ENCODE measurements around the gene PKIB. TPM values are rescaled to one million over a fixed set of nuclear protein-coding genes. Genes with fewer than 3 reads are reported as not detected.
"Not testable (repeated sequence)": the region's sequence is repeated elsewhere in the genome, so short reads cannot be mapped to it uniquely, and the experiment has no call there.

PKIB gene
- total and polyA plus RNA-seq, 7 donors, result 0.49 to 420 (median 40.4) TPM; not detected in 1

DNA sequence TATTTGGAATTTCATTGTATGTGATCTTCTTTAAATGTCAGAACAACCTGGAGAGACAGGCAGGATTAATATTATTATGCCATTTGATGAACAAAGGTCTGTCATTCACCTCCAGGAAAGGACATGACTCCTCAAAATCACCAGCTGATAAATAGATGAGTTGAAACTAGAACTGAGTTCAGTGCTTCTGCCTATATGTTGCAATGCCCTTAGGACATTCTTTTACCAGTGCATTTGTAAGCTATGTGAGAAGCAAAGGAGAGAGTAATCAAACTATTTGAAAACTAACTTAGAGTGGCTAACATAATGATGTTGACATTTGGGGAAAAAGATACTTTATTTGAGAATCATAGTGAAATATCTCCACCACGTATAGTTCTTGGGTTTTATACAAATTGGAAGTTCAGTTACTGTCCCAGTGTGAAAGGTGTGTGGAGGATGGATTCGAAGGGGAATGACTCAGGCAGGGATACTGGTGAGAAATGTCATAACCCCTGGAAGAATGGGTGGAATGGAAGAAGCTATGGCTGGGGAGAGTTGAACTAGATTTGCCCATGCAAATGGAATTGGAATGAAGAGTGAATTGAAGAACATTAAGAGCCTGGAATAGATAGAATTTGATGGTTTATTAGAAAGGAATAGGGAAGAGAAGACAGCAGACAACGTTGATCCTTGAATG lies 21.5 kb downstream of the PKIB start:
- Histone ChIP-seq H3K9me3 (no peaks in the 10 kb centered on the region), H3K4me1 (no peaks in the 10 kb centered on the region), H3K27me3 (no peaks in the 10 kb centered on the region), H3K36me3 (no peaks in the 10 kb centered on the region), H3K4me3 (no peak overlapping the region), H3K27ac (no peak overlapping the region)
- WGBS, 2 donors, result 64 to 70% methylated on average over 3 of the region's 3 CpGs
- TF ChIP-seq EP300 (IDR thresholded peaks at IDR 0.05) (no peak), POLR2A (IDR thresholded peaks at IDR 0.05) (no peak), POLR2AphosphoS5 (IDR thresholded peaks at IDR 0.05) (no peak)
- TF ChIP-seq, protein P1, sequence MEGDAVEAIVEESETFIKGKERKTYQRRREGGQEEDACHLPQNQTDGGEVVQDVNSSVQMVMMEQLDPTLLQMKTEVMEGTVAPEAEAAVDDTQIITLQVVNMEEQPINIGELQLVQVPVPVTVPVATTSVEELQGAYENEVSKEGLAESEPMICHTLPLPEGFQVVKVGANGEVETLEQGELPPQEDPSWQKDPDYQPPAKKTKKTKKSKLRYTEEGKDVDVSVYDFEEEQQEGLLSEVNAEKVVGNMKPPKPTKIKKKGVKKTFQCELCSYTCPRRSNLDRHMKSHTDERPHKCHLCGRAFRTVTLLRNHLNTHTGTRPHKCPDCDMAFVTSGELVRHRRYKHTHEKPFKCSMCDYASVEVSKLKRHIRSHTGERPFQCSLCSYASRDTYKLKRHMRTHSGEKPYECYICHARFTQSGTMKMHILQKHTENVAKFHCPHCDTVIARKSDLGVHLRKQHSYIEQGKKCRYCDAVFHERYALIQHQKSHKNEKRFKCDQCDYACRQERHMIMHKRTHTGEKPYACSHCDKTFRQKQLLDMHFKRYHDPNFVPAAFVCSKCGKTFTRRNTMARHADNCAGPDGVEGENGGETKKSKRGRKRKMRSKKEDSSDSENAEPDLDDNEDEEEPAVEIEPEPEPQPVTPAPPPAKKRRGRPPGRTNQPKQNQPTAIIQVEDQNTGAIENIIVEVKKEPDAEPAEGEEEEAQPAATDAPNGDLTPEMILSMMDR (IDR thresholded peaks at IDR 0.05), result no peak
- intact Hi-C loops (cut with DNase I), result no loop called here
- no peak for DNase-seq

DNA sequence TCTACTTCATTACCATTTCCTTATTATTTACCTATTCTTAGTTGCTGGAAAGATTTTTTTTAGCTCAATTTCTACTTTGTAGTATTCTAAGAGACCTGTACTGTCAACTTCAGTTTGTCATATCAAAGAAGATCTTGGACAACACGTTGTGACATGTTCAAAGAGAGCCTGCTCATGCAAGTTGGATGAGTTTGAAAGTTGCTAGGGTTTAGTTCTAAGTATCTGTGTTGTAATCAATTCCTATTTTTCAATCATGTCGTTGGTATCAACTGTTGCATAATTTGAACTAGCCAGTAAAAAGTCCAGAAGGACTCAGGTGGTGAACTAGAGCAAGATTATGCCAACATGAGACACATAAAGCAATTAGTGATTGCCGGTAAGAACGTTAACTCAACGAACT lies 30.2 kb downstream of the PKIB start:
- no peaks in the 10 kb centered on the region for H3K36me3 ChIP-seq
- 89 to 90% methylated on average over 5 of the region's 5 CpGs for WGBS, 2 donors
- no peak overlapping the region for H3K4me3 ChIP-seq
- no peaks in the 10 kb centered on the region for H3K27me3 ChIP-seq
- no peaks in the 10 kb centered on the region for H3K9me3 ChIP-seq
- no peak for DNase-seq
- no peak overlapping the region for H3K27ac ChIP-seq
- no peaks in the 10 kb centered on the region for H3K4me1 ChIP-seq
- TF ChIP-seq POLR2AphosphoS5 (IDR thresholded peaks at IDR 0.05) (no peak), POLR2A (IDR thresholded peaks at IDR 0.05) (no peak), EP300 (IDR thresholded peaks at IDR 0.05) (no peak)
- TF ChIP-seq, protein P1 (IDR thresholded peaks at IDR 0.05), result no peak
- intact Hi-C loops (cut with DNase I), result no loop called here

DNA sequence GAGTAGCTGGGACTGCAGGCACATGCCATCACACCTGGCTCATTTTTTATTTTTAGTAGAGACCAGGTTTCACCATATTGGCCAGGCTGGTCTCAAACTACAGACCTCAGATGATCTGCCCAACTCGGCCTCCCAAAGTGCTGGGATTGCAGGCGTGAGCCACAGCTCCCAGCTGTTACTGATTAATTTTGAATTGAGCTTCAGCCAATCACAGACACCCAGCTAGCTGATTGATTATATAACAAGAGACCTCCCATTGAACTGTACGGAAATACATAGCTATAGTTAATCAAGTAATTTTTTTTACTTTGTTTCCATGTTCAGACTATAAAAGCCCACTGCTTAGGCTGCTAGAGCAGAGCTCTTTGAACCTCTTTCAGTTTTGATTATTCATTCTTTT lies 31.6 kb downstream of the PKIB start:
- TF ChIP-seq POLR2A (IDR thresholded peaks at IDR 0.05), result no peak
- no peak for TF ChIP-seq POLR2AphosphoS5 (IDR thresholded peaks at IDR 0.05)
- TF ChIP-seq EP300 (IDR thresholded peaks at IDR 0.05), result no peak
- TF ChIP-seq, protein P1 (IDR thresholded peaks at IDR 0.05), result no peak
- H3K4me1 ChIP-seq, result no peaks in the 10 kb centered on the region
- H3K9me3 ChIP-seq, result no peaks in the 10 kb centered on the region
- H3K27me3 ChIP-seq, result no peaks in the 10 kb centered on the region
- no peaks in the 10 kb centered on the region for H3K36me3 ChIP-seq
- WGBS, 2 donors, result 77 to 82% methylated on average over 3 of the region's 3 CpGs
- no peak overlapping the region for H3K4me3 ChIP-seq
- no peak overlapping the region for H3K27ac ChIP-seq
- intact Hi-C loops (cut with DNase I), result no loop called here
- no peak for DNase-seq

DNA sequence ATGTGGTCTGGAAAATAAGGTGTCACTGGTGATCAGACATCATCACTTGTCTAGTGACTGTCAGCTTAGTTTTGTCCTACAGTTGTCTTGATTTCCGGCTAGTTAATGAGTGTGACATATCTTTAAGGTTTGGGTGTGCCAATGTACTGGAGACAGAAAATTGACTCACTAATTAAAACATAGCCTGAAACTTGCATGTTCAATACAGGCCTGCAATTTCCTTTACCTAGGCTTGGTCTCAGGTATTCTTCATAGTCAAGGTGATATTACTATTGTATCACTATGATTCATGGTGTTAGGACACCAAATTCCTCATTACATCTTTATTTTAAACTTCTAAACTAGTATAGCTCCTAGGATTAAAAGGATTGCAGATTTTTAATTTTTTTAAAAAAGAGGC lies 32.4 kb downstream of the PKIB start:
- H3K27me3 ChIP-seq; intact Hi-C loops (cut with DNase I); DNase-seq; H3K27ac ChIP-seq; H3K36me3 ChIP-seq; H3K4me1 ChIP-seq; H3K9me3 ChIP-seq; H3K4me3 ChIP-seq: not testable (repeated sequence)
- WGBS, 2 donors, result 94 to 98% methylated on average over 1 of the region's 1 CpG

DNA sequence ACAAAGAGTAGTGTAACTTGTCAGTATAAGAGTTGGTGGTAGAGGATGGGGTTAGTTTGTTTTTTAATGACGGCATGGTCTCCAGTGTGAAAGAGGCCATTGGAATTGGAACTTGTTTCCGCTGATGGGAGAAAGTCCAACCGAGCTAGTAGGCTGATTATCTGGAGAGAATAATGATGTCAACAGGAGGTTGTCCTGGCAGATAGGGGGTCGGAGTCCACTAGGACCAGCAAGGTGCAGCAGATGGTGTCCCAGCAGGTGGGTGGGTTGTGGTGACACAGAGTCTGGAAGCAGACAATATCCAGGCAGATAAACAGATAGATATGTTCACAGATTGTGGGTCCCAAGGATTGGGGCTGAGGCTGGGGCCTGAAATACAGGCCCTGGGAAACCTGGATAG lies 35.1 kb downstream of the PKIB start:
- TF ChIP-seq POLR2A (IDR thresholded peaks at IDR 0.05), result no peak
- TF ChIP-seq, protein P1 (IDR thresholded peaks at IDR 0.05), result no peak
- no peak for TF ChIP-seq EP300 (IDR thresholded peaks at IDR 0.05)
- no peak for TF ChIP-seq POLR2AphosphoS5 (IDR thresholded peaks at IDR 0.05)
- WGBS, 2 donors, result 89 to 91% methylated on average over 4 of the region's 4 CpGs

More for the DNA sequence above, 35.1 kb downstream of the PKIB start:
- H3K4me3 ChIP-seq, result no peak overlapping the region
- H3K27ac ChIP-seq, result no peak overlapping the region
- no peaks in the 10 kb centered on the region for H3K4me1 ChIP-seq
- H3K36me3 ChIP-seq, result no peaks in the 10 kb centered on the region
- DNase-seq, result no peak
- intact Hi-C loops (cut with DNase I), result no loop called here
- no peaks in the 10 kb centered on the region for H3K9me3 ChIP-seq
- H3K27me3 ChIP-seq, result no peaks in the 10 kb centered on the region
